Measurements from ENCODE around the gene ARHGAP12. TPM values are rescaled to one million over a fixed set of nuclear protein-coding genes. Genes with fewer than 3 reads are reported as not detected.
"Not testable (repeated sequence)": the region's sequence is repeated elsewhere in the genome, so short reads cannot be mapped to it uniquely, and the experiment has no call there.

ARHGAP12 gene
- total RNA-seq, 1 donor from 2014 or later = 21.7 TPM

DNA sequence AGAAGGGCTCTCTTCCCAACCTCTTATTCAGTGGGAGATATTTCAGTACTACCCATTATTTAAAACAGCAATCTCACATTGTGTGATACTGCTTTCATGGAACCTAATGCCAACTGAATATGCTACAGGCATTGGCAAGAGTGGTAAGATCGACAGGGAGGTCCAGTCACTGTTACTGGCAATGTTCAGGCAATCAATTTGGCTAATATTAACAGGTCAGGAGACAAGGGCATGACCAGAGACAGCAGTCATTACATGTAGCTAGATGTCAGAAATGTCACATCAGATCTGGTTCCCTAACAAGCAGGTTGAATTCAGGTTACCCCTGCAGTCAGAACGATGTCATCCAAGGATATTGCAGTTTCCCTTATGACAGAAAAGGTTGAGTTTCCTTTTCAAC is 129.4 kb downstream of the ARHGAP12 start:
- intact Hi-C loops (cut with DNase I) = no loop called here
- DNase-seq (ENCODE audit: low spot score) = no peak

DNA sequence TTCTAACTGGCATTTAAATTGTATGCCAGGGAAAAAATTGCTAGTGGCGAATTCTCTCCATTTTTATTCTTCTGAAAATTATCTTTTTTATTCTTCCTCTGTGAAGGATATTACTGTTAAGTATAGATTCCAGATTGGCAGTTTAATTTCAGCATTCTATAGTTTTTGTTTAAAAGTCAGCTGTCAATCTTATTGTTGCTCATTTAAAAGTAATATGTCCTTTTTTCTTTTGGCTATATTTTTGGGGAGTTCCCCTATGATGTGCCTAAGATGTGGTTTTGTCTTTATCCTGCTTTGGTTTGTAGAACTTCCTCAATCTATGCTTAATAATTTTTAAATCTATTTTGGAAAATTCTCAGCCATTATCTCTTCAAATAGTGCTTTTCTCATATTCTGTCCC is 135.9 kb downstream of the ARHGAP12 start:
- DNase-seq (ENCODE audit: low spot score) = no peak
- intact Hi-C loops (cut with DNase I) = no loop called here

DNA sequence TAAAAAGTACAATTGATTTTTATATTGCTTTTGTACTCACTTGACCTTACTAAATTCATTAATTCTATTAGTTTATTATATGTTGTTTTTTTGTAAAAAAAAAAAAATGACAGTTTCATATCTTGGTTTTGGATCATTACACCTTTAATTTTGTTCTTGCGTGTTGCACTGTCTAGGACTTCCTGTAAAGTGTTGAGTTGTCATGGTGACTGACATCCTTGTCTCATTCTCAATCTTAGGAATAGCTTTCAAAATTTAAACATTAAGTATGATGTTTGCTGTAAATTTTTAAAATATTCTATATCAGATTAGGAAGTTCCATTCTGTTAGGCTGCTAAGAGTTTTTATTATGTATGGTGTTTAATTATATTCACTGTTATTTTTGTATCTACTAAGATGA is 139.1 kb downstream of the ARHGAP12 start:
- DNase-seq (ENCODE audit: low spot score) = no peak
- intact Hi-C loops (cut with DNase I) = no loop called here

DNA sequence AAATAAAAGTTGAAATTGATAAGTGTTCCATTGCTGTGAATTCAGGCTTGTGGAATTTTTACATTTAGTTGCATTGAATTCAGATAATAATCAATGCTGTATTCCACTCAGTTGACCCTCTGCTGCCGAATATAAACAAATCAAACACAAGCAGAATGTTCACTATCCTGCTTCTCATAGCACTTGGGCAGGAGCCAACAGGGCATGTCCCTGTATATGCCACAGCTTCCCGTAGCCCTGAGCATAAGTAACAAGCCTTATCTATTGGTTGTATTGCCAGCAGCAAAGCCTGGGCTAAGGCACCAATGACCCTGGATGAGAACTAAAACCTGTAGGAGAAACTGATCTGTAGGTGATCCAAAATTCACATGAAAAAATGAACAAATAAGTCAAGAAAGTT is 145.9 kb downstream of the ARHGAP12 start:
- no peak for DNase-seq (ENCODE audit: low spot score)
- intact Hi-C loops (cut with DNase I) = no loop called here

DNA sequence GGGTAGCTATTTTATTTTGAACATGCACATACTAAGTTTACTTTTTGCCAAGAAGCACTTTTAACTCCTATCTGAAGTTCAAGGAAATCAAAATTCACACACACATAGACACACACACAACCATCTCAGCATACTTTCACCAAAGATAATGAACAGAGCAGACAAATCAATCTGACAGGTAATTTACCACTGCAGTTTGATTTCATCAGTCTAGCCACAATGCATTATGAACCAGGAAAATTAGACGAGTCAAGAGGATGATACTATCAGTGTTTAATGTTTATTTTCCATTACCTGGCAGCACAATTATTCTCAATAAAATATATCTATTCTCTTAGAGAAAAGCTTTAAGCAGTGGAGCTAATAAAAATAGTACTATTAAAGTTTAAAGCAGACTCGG is 147.9 kb downstream of the ARHGAP12 start:
- no peak for DNase-seq (ENCODE audit: low spot score)
- intact Hi-C loops (cut with DNase I) = no loop called here

DNA sequence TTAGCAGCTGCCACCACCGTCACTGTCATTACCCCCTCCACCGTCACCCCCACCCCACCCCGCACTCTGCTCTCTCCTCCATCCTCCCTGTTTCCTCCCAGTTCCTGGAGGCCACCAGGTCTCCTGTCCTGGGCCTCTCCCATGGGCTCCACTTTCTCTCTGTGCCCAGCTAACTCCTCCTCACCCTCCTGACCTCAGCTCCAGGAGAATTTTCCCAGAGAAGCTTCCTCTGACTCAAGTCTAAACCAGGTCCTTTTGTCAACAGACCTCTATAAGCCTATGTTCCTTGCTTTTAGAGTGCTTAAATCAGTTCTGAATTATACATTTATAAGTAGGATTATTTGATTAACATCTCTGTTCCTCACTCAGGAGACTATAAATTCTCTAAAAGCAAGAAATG is 150.0 kb downstream of the ARHGAP12 start:
- DNase-seq (ENCODE audit: low spot score) = no peak
- intact Hi-C loops (cut with DNase I) = loop anchor here (10.0 kb wide), 1 partner anchor 254 kb away; no protein-coding TSS in a partner anchor

DNA sequence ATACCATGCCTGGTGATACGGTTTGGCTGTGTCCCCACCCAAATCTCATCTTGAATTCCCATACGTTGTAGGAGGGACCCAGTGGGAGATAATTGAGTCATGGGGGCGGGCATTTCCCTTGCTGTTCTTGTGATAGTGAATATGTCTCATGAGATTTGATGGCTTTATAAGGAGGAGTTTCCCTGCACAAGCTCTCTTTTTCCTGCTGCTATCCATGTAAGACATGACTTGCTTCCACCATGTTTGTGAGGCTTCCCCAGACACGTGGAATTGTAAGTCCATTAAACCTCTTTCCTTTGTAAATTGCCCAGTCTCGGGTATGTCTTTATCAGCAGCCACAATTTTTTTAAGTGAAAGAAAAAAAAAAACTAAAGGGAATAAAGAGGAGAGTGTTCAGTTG is 152.5 kb downstream of the ARHGAP12 start:
- no peak for DNase-seq (ENCODE audit: low spot score)
- intact Hi-C loops (cut with DNase I) = loop anchor here (10.0 kb wide), 1 partner anchor 251 kb away; no protein-coding TSS in a partner anchor

DNA sequence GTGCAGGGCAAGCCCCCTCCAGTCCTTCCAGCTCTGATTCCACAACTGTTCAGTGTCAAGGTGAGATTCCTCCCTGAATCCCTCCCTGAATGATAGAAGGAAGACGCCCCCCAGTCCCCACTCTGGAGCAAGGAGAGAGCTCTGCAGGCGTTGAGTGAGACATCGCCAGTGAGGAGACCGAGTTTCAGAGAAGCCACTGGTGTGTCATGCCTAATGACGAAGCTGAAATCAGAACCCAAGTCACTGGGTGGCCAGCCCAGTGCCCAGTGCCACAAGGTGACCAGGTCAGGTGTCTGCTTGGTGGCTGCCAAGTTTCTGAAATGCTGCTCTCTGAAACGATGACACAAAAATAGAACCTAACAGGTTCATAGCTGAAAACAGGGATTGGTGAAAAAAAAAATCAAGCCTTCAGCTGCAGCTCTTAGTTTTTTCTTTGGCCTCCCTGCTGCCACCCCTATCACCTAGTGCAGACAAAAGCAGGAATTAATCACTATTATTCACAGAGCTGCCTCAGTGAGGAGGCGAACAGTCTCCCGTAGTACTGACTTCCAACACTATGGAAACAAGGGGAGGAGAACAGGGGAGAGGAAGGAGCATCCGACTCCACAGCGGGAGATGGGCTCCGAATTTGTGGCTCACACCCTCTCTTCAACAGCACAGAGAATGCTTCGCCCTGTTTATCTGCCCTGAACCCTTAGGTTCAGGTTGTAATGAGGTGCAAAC is 153.5 kb downstream of the ARHGAP12 start:
- intact Hi-C loops (cut with DNase I) = loop anchor here (10.0 kb wide), 1 partner anchor 250 kb away; no protein-coding TSS in a partner anchor
- no peak for DNase-seq (ENCODE audit: low spot score)

DNA sequence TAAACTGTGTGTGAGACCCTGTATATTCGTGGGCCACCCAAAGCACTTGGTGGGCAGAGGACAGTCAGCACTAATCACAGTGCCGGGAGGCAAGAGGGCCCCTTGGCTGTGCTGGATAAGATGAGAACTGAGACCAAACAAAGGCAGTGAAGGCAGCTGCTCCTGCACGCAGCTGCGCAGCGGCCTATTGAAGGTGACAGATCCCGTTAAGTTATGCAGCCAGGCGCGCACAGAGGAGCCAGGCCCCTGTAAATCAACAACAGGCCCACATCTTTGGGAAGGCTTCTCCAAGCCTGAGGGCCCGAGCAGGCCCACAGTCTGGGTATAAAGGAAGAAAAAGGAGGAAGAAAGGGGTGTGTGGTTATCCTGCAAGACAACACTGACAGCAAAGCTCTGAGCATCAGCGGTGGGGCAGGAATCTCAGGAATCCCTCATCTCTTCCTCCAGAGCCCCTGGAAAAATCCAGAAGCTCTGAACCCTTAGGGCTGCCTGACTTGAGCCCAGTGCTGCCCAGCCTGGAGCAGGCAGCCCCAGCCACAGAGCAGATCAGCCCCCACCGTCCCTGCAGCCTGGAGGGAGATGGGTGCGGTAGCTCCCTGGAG is 154.2 kb downstream of the ARHGAP12 start:
- intact Hi-C loops (cut with DNase I) = loop anchor here (10.0 kb wide), 1 partner anchor 250 kb away; no protein-coding TSS in a partner anchor

DNA sequence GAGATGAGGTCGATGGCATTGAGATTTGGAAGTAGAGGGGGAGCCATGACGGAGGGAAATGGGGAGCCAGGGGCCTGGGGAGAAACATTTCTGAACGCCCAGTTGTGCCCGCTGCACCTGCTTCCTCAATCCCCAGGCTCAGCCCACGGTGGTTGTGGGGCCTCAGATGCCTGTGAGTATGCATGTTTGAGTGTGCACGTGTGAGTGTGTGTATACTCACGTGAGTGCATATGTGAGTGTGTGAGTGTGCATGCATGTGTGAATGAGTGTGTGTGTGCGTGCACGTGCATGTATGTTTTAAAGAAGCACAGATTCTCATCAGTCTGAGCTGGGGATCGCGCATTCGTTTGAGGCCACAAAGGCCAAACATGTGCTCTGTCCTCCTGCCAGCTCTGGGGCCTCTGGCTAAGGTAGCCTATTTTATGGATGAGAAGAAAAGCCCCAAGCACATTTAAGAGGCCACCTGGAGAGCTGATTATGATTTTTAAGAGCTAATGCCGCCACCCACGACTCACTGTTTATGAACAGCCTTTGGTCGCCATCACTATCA is 154.8 kb downstream of the ARHGAP12 start:
- intact Hi-C loops (cut with DNase I) = loop anchor here (10.0 kb wide), 1 partner anchor 249 kb away; no protein-coding TSS in a partner anchor
- no peak for DNase-seq (ENCODE audit: low spot score)

More for the DNA sequence above, 154.2 kb downstream of the ARHGAP12 start:
- no peak for DNase-seq (ENCODE audit: low spot score)

DNA sequence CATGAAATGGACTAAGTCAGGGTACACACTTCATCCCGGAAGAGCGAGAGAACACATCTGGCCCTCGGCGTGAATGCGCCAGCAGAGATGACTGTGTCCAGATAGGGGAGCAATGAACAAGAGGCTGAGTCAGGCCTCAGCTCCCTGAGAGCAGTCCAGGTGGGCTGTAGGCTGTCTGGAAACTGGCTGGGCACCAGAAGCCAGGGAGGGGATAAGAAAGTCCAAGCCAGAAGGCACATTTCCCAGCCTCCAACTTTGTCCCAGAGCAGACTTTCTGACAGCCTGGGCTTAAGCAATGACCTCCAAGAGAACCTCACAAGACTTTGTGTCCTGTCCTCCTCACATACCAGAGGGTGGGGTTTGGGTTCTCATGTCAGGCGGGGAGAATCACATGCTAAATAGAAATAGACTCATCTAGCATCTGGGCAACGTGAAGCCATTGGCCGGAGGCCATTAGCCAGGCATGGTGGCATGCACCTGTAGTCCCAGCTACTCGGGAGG is 157.2 kb downstream of the ARHGAP12 start:
- no peak for DNase-seq (ENCODE audit: low spot score)
- intact Hi-C loops (cut with DNase I) = loop anchor here (10.0 kb wide), 1 partner anchor 247 kb away; no protein-coding TSS in a partner anchor

DNA sequence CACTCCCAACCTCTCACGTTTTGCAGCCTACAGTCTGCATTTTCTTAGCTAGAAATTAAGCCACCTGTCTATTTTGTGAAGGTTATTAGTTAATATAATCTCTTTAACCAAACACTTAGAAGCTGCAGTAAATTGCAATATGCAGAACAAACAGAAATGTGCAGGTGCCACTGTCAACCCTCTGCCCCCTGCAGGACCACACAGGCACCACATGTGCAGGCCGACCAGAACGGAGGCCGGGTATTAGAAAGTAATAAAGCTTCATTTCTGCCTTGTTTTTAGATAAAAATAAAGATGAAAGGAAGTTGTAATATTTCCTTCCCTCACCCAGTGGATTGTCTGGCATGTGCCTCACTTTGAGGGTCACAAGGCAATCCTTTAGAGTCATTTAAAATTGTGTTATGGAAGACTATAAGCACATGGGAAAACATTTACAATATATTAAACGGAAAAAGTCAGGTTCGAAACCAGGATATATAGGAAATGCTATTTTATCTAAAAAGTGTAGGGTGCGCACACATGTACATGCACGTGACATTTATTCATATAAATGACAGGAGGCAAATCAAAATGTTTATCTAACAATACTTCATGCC is 158.2 kb downstream of the ARHGAP12 start:
- intact Hi-C loops (cut with DNase I) = loop anchor here (10.0 kb wide), 1 partner anchor 246 kb away; no protein-coding TSS in a partner anchor
- DNase-seq (ENCODE audit: low spot score) = no peak

DNA sequence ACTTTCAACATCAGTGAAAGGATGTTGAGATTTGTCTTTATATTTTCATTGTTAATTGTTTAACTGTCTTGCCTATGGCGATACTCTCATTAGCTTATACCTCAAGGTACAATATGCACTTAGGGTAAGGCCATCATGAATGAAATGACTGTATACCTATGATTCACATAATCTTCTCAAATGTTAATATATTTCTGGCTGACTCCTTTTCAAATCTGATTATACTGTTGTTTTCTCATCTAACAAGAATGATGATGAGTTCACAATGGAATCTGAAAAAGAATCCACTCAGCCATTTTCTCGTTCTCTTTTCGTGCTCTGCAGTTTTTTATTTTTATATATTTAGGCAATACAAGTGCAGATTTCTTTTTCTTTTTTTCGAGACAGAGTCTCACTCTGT is 159.1 kb downstream of the ARHGAP12 start:
- DNase-seq (ENCODE audit: low spot score) = no peak
- intact Hi-C loops (cut with DNase I) = no loop called here

DNA sequence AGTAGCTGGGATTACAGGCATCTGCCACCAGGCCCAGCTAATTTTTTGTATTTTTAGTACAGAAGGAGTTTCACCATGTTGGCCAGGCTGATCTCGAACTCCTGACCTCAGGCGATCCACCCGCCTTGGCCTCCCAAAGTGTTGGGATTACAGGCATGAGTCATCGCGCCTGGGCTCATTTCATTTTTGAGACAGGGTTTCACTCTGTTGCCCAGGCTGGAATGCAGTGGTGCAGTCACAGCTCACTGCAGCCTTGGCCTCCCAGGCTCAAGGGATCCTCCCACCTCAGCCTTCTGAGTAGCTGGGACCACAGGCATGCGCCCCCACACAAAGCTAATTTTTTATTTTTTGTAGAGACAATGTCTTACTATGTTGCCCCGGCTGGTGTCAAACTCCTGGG is 159.7 kb downstream of the ARHGAP12 start:
- intact Hi-C loops (cut with DNase I); DNase-seq (ENCODE audit: low spot score): not testable (repeated sequence)

DNA sequence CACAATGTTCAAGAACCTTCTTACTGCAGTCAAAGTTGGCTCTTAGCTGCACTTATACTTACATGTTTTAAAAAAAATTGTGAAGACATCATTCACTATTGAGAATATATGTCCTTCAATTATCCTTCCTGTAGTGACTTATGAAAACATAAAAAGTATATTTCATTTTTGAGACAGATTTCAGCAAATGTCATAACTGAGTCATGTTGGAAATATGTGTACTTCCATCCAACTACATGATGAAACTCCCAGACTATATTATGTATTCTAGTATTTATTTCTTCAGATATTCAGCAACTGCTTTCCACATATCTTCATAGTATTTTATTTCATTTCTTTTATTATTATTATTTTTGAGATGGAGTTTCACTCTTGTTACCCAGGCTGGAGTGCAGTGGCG is 160.2 kb downstream of the ARHGAP12 start:
- DNase-seq (ENCODE audit: low spot score) = no peak
- intact Hi-C loops (cut with DNase I) = no loop called here

DNA sequence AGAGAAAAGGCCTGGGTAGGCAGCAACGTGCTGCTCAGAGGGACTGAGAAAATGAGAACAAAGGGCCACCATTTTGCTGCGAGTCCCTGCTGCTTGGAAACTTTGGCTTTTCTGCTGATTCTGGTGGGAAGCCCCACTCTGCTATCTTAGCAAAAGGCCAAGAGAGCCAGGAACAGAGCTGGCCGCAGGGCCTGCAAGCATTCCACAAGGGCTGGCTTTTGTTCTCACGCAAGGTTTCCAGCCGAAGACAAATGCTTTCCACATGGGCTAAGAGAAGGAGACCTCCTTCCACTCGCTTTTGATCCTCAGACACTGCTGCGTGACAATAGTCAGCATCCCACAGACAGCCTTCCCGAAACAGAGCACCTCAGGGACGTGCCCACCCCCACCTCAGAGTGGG is 163.1 kb downstream of the ARHGAP12 start:
- intact Hi-C loops (cut with DNase I) = no loop called here

DNA sequence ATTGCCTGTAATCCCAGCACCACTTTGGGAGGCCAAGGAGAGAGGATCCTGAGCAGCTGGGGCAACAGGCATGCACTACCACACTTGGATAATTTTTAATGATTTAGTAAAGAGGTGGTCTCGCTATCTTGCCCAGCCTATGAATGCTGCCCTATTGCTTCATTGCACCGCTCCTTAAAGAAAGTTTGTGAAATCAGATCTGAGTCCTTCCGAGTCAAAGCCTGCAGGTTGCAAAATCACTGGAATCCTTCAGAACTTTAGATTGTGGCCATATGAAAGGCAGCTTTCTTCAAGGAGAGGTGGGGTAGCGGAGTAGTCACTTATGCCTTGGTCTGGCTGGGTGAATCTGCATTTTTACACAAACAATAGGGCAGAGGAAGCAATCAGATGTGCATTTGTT is 166.3 kb downstream of the ARHGAP12 start:
- intact Hi-C loops (cut with DNase I) = loop anchor here (5.0 kb wide), 1 partner anchor 160 kb away; no protein-coding TSS in a partner anchor
- DNase-seq (ENCODE audit: low spot score) = no peak

More for the DNA sequence above, 163.1 kb downstream of the ARHGAP12 start:
- no peak for DNase-seq (ENCODE audit: low spot score)

DNA sequence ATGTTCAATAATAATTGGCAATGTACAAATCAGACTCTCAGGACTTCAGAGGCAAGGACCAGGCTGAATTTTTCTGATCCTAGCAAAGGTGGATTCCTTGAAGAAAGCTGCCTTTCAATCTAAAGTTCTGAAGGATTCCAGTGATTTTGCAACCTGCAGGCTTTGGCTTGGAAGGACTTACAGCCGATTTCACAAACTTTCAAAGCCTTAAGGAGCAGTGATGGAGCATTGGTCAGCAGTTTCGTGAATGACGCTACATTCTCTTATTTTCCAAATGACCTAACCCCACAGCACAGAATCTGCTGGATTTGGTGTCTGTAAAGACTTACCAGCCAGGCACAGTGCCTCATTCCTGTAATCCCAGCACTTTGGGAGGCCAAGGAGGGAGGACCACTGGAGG is 167.5 kb downstream of the ARHGAP12 start:
- no peak for DNase-seq (ENCODE audit: low spot score)
- intact Hi-C loops (cut with DNase I) = loop anchor here (5.0 kb wide), 1 partner anchor 159 kb away; no protein-coding TSS in a partner anchor

DNA sequence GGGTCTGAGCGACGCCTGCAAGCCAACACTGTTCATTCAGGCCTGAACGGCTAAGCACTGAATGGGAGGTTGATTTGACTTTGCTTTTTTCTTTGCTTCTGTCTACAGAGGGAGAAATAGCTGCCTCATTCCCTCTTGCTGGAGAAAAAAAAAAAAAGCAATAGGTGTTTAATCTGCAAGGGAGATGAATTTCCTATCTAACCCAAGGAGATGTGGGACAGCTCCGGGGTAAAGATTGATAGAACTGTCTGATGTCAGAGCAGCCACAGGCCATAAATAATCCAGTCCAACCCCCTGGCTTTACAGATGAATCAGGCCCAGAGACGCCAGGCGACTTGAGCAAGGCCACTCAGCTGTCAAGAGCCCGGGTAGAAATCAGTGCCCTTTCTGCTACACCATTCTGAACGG is 168.0 kb downstream of the ARHGAP12 start:
- no peak for DNase-seq (ENCODE audit: low spot score)

More for the DNA sequence above, 168.0 kb downstream of the ARHGAP12 start:
- intact Hi-C loops (cut with DNase I) = loop anchor here (5.0 kb wide), 1 partner anchor 158 kb away; no protein-coding TSS in a partner anchor
